ENCODE results near the gene PTPRM. TPM values are rescaled to one million over a fixed set of nuclear protein-coding genes. Genes with fewer than 3 reads are reported as not detected.

The PTPRM gene
- total and polyA plus RNA-seq, 4 donors: 61.1 to 146 (median 87.5) TPM

GRCh38 chr18:7980656-7981055 is 413.5 kb downstream of the PTPRM start:
- Histone ChIP-seq H3K36me3 (ENCODE audit: control insufficient read depth in 4 of 4, insufficient read depth in 4 of 4, low read length in 4 of 4) (no peaks in the 10 kb centered on the region), H3K9me3 (ENCODE audit: control insufficient read depth in 4 of 4, insufficient read depth in 3 of 4, low read length in 3 of 4) (no peaks in the 10 kb centered on the region), H3K4me1 (ENCODE audit: control insufficient read depth in 5 of 5, insufficient read depth in 5 of 5, low read length in 5 of 5) (peaks cover 0 to 7% (median 0%) of the 10 kb centered on the region in 5 donors), H3K27me3 (ENCODE audit: control insufficient read depth in 3 of 3, insufficient read depth in 3 of 3, low read length in 2 of 3) (no peaks in the 10 kb centered on the region), H3K27ac (ENCODE audit: low read depth in 1 of 2, low read length in 1 of 2) (no peak overlapping the region), H3K4me3 (no peak overlapping the region), H3K9ac (ENCODE audit: insufficient read depth in 1 of 2, low read length in 2 of 2) (no peak overlapping the region)
- DNase-seq (no peak), ATAC-seq (ENCODE audit: insufficient read depth, low FRiP score) (no peak)
- no peak for TF ChIP-seq CTCF (IDR thresholded peaks at IDR 0.05; ENCODE audit: control extremely low read depth, extremely low read depth)
- WGBS, 2 donors: 93% methylated on average over 4 of the region's 4 CpGs

- Histone ChIP-seq H3K27me3 (ENCODE audit: control insufficient read depth in 3 of 3, insufficient read depth in 3 of 3, low read length in 2 of 3) (no peaks in the 10 kb centered on the region), H3K36me3 (ENCODE audit: control insufficient read depth in 4 of 4, insufficient read depth in 4 of 4, low read length in 4 of 4) (no peaks in the 10 kb centered on the region), H3K9ac (ENCODE audit: insufficient read depth in 1 of 2, low read length in 2 of 2) (no peak overlapping the region), H3K4me1 (ENCODE audit: control insufficient read depth in 5 of 5, insufficient read depth in 5 of 5, low read length in 5 of 5) (peaks cover 0 to 11% (median 0%) of the 10 kb centered on the region in 5 donors), H3K27ac (ENCODE audit: low read depth in 1 of 2, low read length in 1 of 2) (no peak overlapping the region), H3K4me3 (no peak overlapping the region), H3K9me3 (ENCODE audit: control insufficient read depth in 4 of 4, insufficient read depth in 3 of 4, low read length in 3 of 4) (no peaks in the 10 kb centered on the region)
- no peak for TF ChIP-seq CTCF (IDR thresholded peaks at IDR 0.05; ENCODE audit: control extremely low read depth, extremely low read depth)
- ATAC-seq (ENCODE audit: insufficient read depth, low FRiP score) (no peak), DNase-seq (no peak)
Observed at GRCh38 chr18:7982216-7982615, 415.1 kb downstream of the PTPRM start.

- no peak for TF ChIP-seq CTCF (IDR thresholded peaks at IDR 0.05; ENCODE audit: control extremely low read depth, extremely low read depth)
- Histone ChIP-seq H3K4me3 (no peak overlapping the region), H3K9ac (ENCODE audit: insufficient read depth in 1 of 2, low read length in 2 of 2) (no peak overlapping the region), H3K9me3 (ENCODE audit: control insufficient read depth in 4 of 4, insufficient read depth in 3 of 4, low read length in 3 of 4) (no peaks in the 10 kb centered on the region), H3K27ac (ENCODE audit: low read depth in 1 of 2, low read length in 1 of 2) (no peak overlapping the region), H3K27me3 (ENCODE audit: control insufficient read depth in 3 of 3, insufficient read depth in 3 of 3, low read length in 2 of 3) (no peaks in the 10 kb centered on the region), H3K36me3 (ENCODE audit: control insufficient read depth in 4 of 4, insufficient read depth in 4 of 4, low read length in 4 of 4) (peaks cover 0 to 2% (median 0%) of the 10 kb centered on the region in 4 donors), H3K4me1 (ENCODE audit: control insufficient read depth in 5 of 5, insufficient read depth in 5 of 5, low read length in 5 of 5) (peaks cover 0 to 7% (median 0%) of the 10 kb centered on the region in 5 donors)
- DNase-seq (no peak), ATAC-seq (ENCODE audit: insufficient read depth, low FRiP score) (no peak)
- WGBS, 2 donors: 83 to 91% methylated on average over 3 of the region's 3 CpGs
Observed at GRCh38 chr18:7987284-7987976, 420.3 kb downstream of the PTPRM start.

- ATAC-seq (ENCODE audit: insufficient read depth, low FRiP score): no peak
- DNase-seq: no peak
- Histone ChIP-seq H3K4me1 (ENCODE audit: control insufficient read depth in 5 of 5, insufficient read depth in 5 of 5, low read length in 5 of 5) (peaks cover 0 to 7% (median 0%) of the 10 kb centered on the region in 5 donors), H3K9ac (ENCODE audit: insufficient read depth in 1 of 2, low read length in 2 of 2) (no peak overlapping the region), H3K4me3 (no peak overlapping the region), H3K36me3 (ENCODE audit: control insufficient read depth in 4 of 4, insufficient read depth in 4 of 4, low read length in 4 of 4) (peaks cover 0 to 3% (median 0%) of the 10 kb centered on the region in 4 donors), H3K27ac (ENCODE audit: low read depth in 1 of 2, low read length in 1 of 2) (no peak overlapping the region), H3K9me3 (ENCODE audit: control insufficient read depth in 4 of 4, insufficient read depth in 3 of 4, low read length in 3 of 4) (no peaks in the 10 kb centered on the region), H3K27me3 (ENCODE audit: control insufficient read depth in 3 of 3, insufficient read depth in 3 of 3, low read length in 2 of 3) (no peaks in the 10 kb centered on the region)
- TF ChIP-seq CTCF (IDR thresholded peaks at IDR 0.05; ENCODE audit: control extremely low read depth, extremely low read depth): no peak
- WGBS, 2 donors: 90 to 93% methylated on average over 1 of the region's 1 CpG
Observed at GRCh38 chr18:7990670-7991069, 423.6 kb downstream of the PTPRM start.

Data from lung (tissue), 12 donors.